ENCODE measurements around the gene MMP7. TPM values are rescaled to one million over a fixed set of nuclear protein-coding genes. Genes with fewer than 3 reads are reported as not detected.

Gene MMP7
- total RNA-seq, 2 experiments from 2014 or later, result not detected

GRCh38 chr11:102500829-102501228, 29.7 kb downstream of the MMP7 start:
- intact Hi-C loops (cut with micrococcal nuclease; ENCODE audit: unreplicated experiment), result no loop called here
- Histone ChIP-seq H2AFZ (ENCODE audit: low read length) (no peak overlapping the region), H3K4me1 (ENCODE audit: insufficient read depth, low read length, poor library complexity, severe bottlenecking) (no peaks in the 10 kb centered on the region), H3K4me3 (ENCODE audit: low read depth, low read length, poor library complexity, severe bottlenecking) (no peak overlapping the region), H3K4me2 (ENCODE audit: low read length) (no peak overlapping the region), H3K79me2 (ENCODE audit: insufficient read depth, low read depth, low read length) (no peaks in the 10 kb centered on the region), H3K27ac (ENCODE audit: low read depth, low read length, poor library complexity, severe bottlenecking) (no peak overlapping the region), H3K9me2 (ENCODE audit: insufficient read depth, low read length) (no peaks in the 10 kb centered on the region), H3K36me3 (ENCODE audit: insufficient read depth, low read length) (no peaks in the 10 kb centered on the region), H4K20me1 (ENCODE audit: insufficient read depth, low read length) (no peaks in the 10 kb centered on the region), H3K9me3 (ENCODE audit: low read length) (no peaks in the 10 kb centered on the region)
- BruUV-seq (replicated peaks), result no TSS peak
- DNase-seq (ENCODE audit: low spot score), result no peak
- TF ChIP-seq CTCF (conservative IDR thresholded peaks at IDR 0.05; ENCODE audit: low read length) (no peak), EZH2phosphoT487 (IDR thresholded peaks at IDR 0.05; ENCODE audit: borderline replicate concordance, low read depth, low read length) (no peak)
- ChIA-PET POLR2A (interaction anchor here (0.7 kb wide), 1 partner anchor 112 kb away, joined by 3 read pairs; no protein-coding TSS in a partner anchor), CTCF (ENCODE audit: unreplicated experiment) (no interaction called here)

- H3K36me3 ChIP-seq (ENCODE audit: insufficient read depth, low read length), result no peaks in the 10 kb centered on the region
- no TSS peak for BruUV-seq (replicated peaks)
- no peak overlapping the region for H3K4me2 ChIP-seq (ENCODE audit: low read length)
- H4K20me1 ChIP-seq (ENCODE audit: insufficient read depth, low read length), result no peaks in the 10 kb centered on the region
- H3K79me2 ChIP-seq (ENCODE audit: insufficient read depth, low read depth, low read length), result no peaks in the 10 kb centered on the region
- no peak overlapping the region for H3K4me3 ChIP-seq (ENCODE audit: low read depth, low read length, poor library complexity, severe bottlenecking)
- intact Hi-C loops (cut with micrococcal nuclease; ENCODE audit: unreplicated experiment), result loop anchor here (5.0 kb wide), 1 partner anchor 167 kb away; no protein-coding TSS in a partner anchor
- H3K9me3 ChIP-seq (ENCODE audit: low read length), result no peaks in the 10 kb centered on the region
- H3K9me2 ChIP-seq (ENCODE audit: insufficient read depth, low read length), result no peaks in the 10 kb centered on the region
- ChIA-PET POLR2A (interaction anchor here (0.6 to 1.7 kb wide), 8 partner anchors 8 to 158 kb away, joined by 3 to 6 read pairs (median 4); no protein-coding TSS in a partner anchor), CTCF (ENCODE audit: unreplicated experiment) (interaction anchor here (0.9 kb wide), 1 partner anchor 59 kb away, joined by 3 read pairs; no protein-coding TSS in a partner anchor)
- peaks cover 4% of the 10 kb centered on the region for H3K4me1 ChIP-seq (ENCODE audit: insufficient read depth, low read length, poor library complexity, severe bottlenecking)
- no peak for DNase-seq (ENCODE audit: low spot score)
- no peak overlapping the region for H3K27ac ChIP-seq (ENCODE audit: low read depth, low read length, poor library complexity, severe bottlenecking)
- H2AFZ ChIP-seq (ENCODE audit: low read length), result no peak overlapping the region
- no peak for TF ChIP-seq EZH2phosphoT487 (IDR thresholded peaks at IDR 0.05; ENCODE audit: borderline replicate concordance, low read depth, low read length)
- TF ChIP-seq CTCF (conservative IDR thresholded peaks at IDR 0.05; ENCODE audit: low read length), result no peak
These were observed 30.6 kb downstream of the MMP7 start for GRCh38 chr11:102499931-102500330.

GRCh38 chr11:102499151-102499550, 31.4 kb downstream of the MMP7 start:
- Histone ChIP-seq H3K4me1 (ENCODE audit: insufficient read depth, low read length, poor library complexity, severe bottlenecking) (peaks cover 8% of the 10 kb centered on the region), H3K36me3 (ENCODE audit: insufficient read depth, low read length) (no peaks in the 10 kb centered on the region), H3K27ac (ENCODE audit: low read depth, low read length, poor library complexity, severe bottlenecking) (no peak overlapping the region), H4K20me1 (ENCODE audit: insufficient read depth, low read length) (no peaks in the 10 kb centered on the region), H3K4me2 (ENCODE audit: low read length) (no peak overlapping the region), H3K4me3 (ENCODE audit: low read depth, low read length, poor library complexity, severe bottlenecking) (no peak overlapping the region), H2AFZ (ENCODE audit: low read length) (no peak overlapping the region), H3K9me3 (ENCODE audit: low read length) (no peaks in the 10 kb centered on the region), H3K9me2 (ENCODE audit: insufficient read depth, low read length) (no peaks in the 10 kb centered on the region), H3K79me2 (ENCODE audit: insufficient read depth, low read depth, low read length) (no peaks in the 10 kb centered on the region)
- no TSS peak for BruUV-seq (replicated peaks)
- no peak for DNase-seq (ENCODE audit: low spot score)
- ChIA-PET POLR2A (interaction anchor here (0.6 to 1.7 kb wide), 13 partner anchors 9 to 781 kb away, joined by 3 to 12 read pairs (median 4); no protein-coding TSS in a partner anchor), CTCF (ENCODE audit: unreplicated experiment) (interaction anchor here (0.9 kb wide), 2 partner anchors 60 to 105 kb away, joined by 3 read pairs; no protein-coding TSS in a partner anchor)
- intact Hi-C loops (cut with micrococcal nuclease; ENCODE audit: unreplicated experiment), result loop anchor here (5.0 kb wide), 1 partner anchor 168 kb away; no protein-coding TSS in a partner anchor
- TF ChIP-seq CTCF (conservative IDR thresholded peaks at IDR 0.05; ENCODE audit: low read length) (no peak), EZH2phosphoT487 (IDR thresholded peaks at IDR 0.05; ENCODE audit: borderline replicate concordance, low read depth, low read length) (no peak)
